Central memory CD8-positive, alpha-beta T cell (primary cell): ENCODE measurements around the gene FBXO3.
"Not testable (repeated sequence)": the region's sequence is repeated elsewhere in the genome, so short reads cannot be mapped to it uniquely, and the experiment has no call there.

ENCODE experiments used
- ATAC-seq: fragments of 150-1000 bp; cut with Tn5 transposase; replicated peaks from 2 replicates; pipeline ENCODE4 v1.10.0; 2022; ENCODE audit warnings: mild to moderate bottlenecking, moderate FRiP score, moderate number of reproducible peaks; ENCODE audit not compliant: poor library complexity, severe bottlenecking; ENCODE audit errors: extremely low read depth
- DNase-seq, 2 donors: peaks; one replicate each; pipeline ENCODE4 v3.0.0; 2021; ENCODE audit warnings: low spot score in 2 of 2
- H3K27ac Mint-ChIP-seq: one replicate; pipeline ENCODE4 v1.8.0; 2022; ENCODE audit warnings: low read depth, mild to moderate bottlenecking, moderate library complexity, mixed read lengths
- H3K27me3 Mint-ChIP-seq: one replicate; pipeline ENCODE4 v1.8.0; 2022; ENCODE audit warnings: mixed read lengths
- H3K36me3 Mint-ChIP-seq: one replicate; pipeline ENCODE4 v1.8.0; 2022; ENCODE audit warnings: mild to moderate bottlenecking, moderate library complexity, mixed read lengths; ENCODE audit not compliant: insufficient read depth
- H3K4me1 Mint-ChIP-seq: one replicate; pipeline ENCODE4 v1.8.0; 2022; ENCODE audit warnings: mixed read lengths
- H3K4me3 Mint-ChIP-seq: one replicate; pipeline ENCODE4 v1.8.0; 2022; ENCODE audit warnings: mild to moderate bottlenecking, moderate library complexity, mixed read lengths
- H3K9me3 Mint-ChIP-seq: one replicate; pipeline ENCODE4 v1.8.0; 2022; ENCODE audit warnings: mixed read lengths

FBXO3 gene

GRCh38 chr11:33773987-33774735, at the start of gene FBXO3:
TSS of gene FBXO3 (minus strand) at chr11:33774520. CDS start at chr11:33774497, 23 bp downstream.
- Mint-ChIP-seq H3K27ac (peak within 1 kb of the TSS; percentile 96), H3K9me3 (no peaks in the 10 kb centered on the region), H3K4me3 (peak within 1 kb of the TSS; percentile 99), H3K36me3 (peaks cover 29% of the 10 kb centered on the region), H3K4me1 (peaks cover 60% of the 10 kb centered on the region), H3K27me3 (peaks cover 10% of the 10 kb centered on the region)
- ATAC-seq = peak; percentile 75
- DNase-seq = peak; percentile 70 to 77

GRCh38 chr11:33822981-33823380, 48.7 kb upstream of the FBXO3 start:
- H3K4me3 Mint-ChIP-seq, H3K4me1 Mint-ChIP-seq, H3K9me3 Mint-ChIP-seq, ATAC-seq, H3K27ac Mint-ChIP-seq, H3K36me3 Mint-ChIP-seq, DNase-seq: not testable (repeated sequence)
- H3K27me3 Mint-ChIP-seq = peaks cover 27% of the 10 kb centered on the region

- Mint-ChIP-seq H3K4me3 (no peak overlapping the region), H3K27me3 (no peaks in the 10 kb centered on the region), H3K9me3 (no peaks in the 10 kb centered on the region), H3K27ac (no peak overlapping the region), H3K4me1 (no peaks in the 10 kb centered on the region), H3K36me3 (no peaks in the 10 kb centered on the region)
- DNase-seq = no peak
- no peak for ATAC-seq
Measured at GRCh38 chr11:33819278-33820035, 45.1 kb upstream of the FBXO3 start.

- no peaks in the 10 kb centered on the region for H3K36me3 Mint-ChIP-seq
- H3K4me1 Mint-ChIP-seq = no peaks in the 10 kb centered on the region
- DNase-seq = peak; percentile 69 to 87
- no peak overlapping the region for H3K4me3 Mint-ChIP-seq
- peaks cover 37% of the 10 kb centered on the region for H3K27me3 Mint-ChIP-seq
- peak; percentile 81 for ATAC-seq
- no peak overlapping the region for H3K27ac Mint-ChIP-seq
- H3K9me3 Mint-ChIP-seq = no peaks in the 10 kb centered on the region
Measured at GRCh38 chr11:33808228-33808828, 34.0 kb upstream of the FBXO3 start.

GRCh38 chr11:33804471-33804870, 30.2 kb upstream of the FBXO3 start:
- Mint-ChIP-seq H3K4me1 (no peaks in the 10 kb centered on the region), H3K36me3 (peaks cover 2% of the 10 kb centered on the region), H3K27me3 (peaks cover 59% of the 10 kb centered on the region), H3K9me3 (no peaks in the 10 kb centered on the region), H3K27ac (no peak overlapping the region), H3K4me3 (no peak overlapping the region)
- DNase-seq (no peak), ATAC-seq (no peak)

- H3K27me3 Mint-ChIP-seq = peaks cover 66% of the 10 kb centered on the region
- no peaks in the 10 kb centered on the region for H3K4me1 Mint-ChIP-seq
- peak; percentile 49 for ATAC-seq
- H3K27ac Mint-ChIP-seq = no peak overlapping the region
- H3K9me3 Mint-ChIP-seq = no peaks in the 10 kb centered on the region
- H3K4me3 Mint-ChIP-seq = no peak overlapping the region
- DNase-seq = no peak
- H3K36me3 Mint-ChIP-seq = peaks cover 2% of the 10 kb centered on the region
Measured at GRCh38 chr11:33802194-33802950, 28.1 kb upstream of the FBXO3 start.

GRCh38 chr11:33801821-33802193, 27.5 kb upstream of the FBXO3 start:
- Mint-ChIP-seq H3K4me3 (no peak overlapping the region), H3K27me3 (peaks cover 72% of the 10 kb centered on the region)

GRCh38 chr11:33797879-33798278, 23.6 kb upstream of the FBXO3 start:
- DNase-seq (no peak), ATAC-seq (no peak)
- Mint-ChIP-seq H3K4me1 (no peaks in the 10 kb centered on the region), H3K4me3 (no peak overlapping the region), H3K27ac (no peak overlapping the region), H3K27me3 (peaks cover 87% of the 10 kb centered on the region), H3K9me3 (no peaks in the 10 kb centered on the region), H3K36me3 (peaks cover 2% of the 10 kb centered on the region)

More at GRCh38 chr11:33801821-33802193, 27.5 kb upstream of the FBXO3 start:
- peaks cover 2% of the 10 kb centered on the region for H3K36me3 Mint-ChIP-seq
- H3K4me1 Mint-ChIP-seq = no peaks in the 10 kb centered on the region
- H3K9me3 Mint-ChIP-seq = no peaks in the 10 kb centered on the region
- DNase-seq (no peak), ATAC-seq (no peak)
- H3K27ac Mint-ChIP-seq = no peak overlapping the region

GRCh38 chr11:33790040-33790439, 15.7 kb upstream of the FBXO3 start:
- peaks cover 56% of the 10 kb centered on the region for H3K27me3 Mint-ChIP-seq
- no peaks in the 10 kb centered on the region for H3K4me1 Mint-ChIP-seq
- no peak overlapping the region for H3K27ac Mint-ChIP-seq
- H3K4me3 Mint-ChIP-seq = no peak overlapping the region
- DNase-seq = no peak
- no peaks in the 10 kb centered on the region for H3K36me3 Mint-ChIP-seq
- H3K9me3 Mint-ChIP-seq = no peaks in the 10 kb centered on the region
- no peak for ATAC-seq

- not testable (repeated sequence) for H3K27ac Mint-ChIP-seq, H3K4me1 Mint-ChIP-seq, H3K4me3 Mint-ChIP-seq, DNase-seq, ATAC-seq, H3K9me3 Mint-ChIP-seq, H3K36me3 Mint-ChIP-seq
- peaks cover 65% of the 10 kb centered on the region for H3K27me3 Mint-ChIP-seq
Measured at GRCh38 chr11:33788095-33788494, 13.8 kb upstream of the FBXO3 start.

GRCh38 chr11:33787076-33787475, 12.8 kb upstream of the FBXO3 start:
- no peak overlapping the region for H3K4me3 Mint-ChIP-seq
- DNase-seq = no peak
- no peaks in the 10 kb centered on the region for H3K36me3 Mint-ChIP-seq
- no peak overlapping the region for H3K27ac Mint-ChIP-seq
- H3K27me3 Mint-ChIP-seq = peaks cover 72% of the 10 kb centered on the region
- H3K9me3 Mint-ChIP-seq = no peaks in the 10 kb centered on the region
- H3K4me1 Mint-ChIP-seq = no peaks in the 10 kb centered on the region
- no peak for ATAC-seq

- no peak overlapping the region for H3K27ac Mint-ChIP-seq
- H3K27me3 Mint-ChIP-seq = peaks cover 78% of the 10 kb centered on the region
- DNase-seq (no peak), ATAC-seq (no peak)
- no peaks in the 10 kb centered on the region for H3K36me3 Mint-ChIP-seq
- no peak overlapping the region for H3K4me3 Mint-ChIP-seq
- no peaks in the 10 kb centered on the region for H3K9me3 Mint-ChIP-seq
- no peaks in the 10 kb centered on the region for H3K4me1 Mint-ChIP-seq
Measured at GRCh38 chr11:33785609-33786008, 11.3 kb upstream of the FBXO3 start.
